Kidney (tissue), 14 donors: ENCODE data around the gene FRMD6. TPM values are rescaled to one million over a fixed set of nuclear protein-coding genes. Genes with fewer than 3 reads are reported as not detected.

Experiments
- DNase-seq, 5 donors: peaks; one replicate each; pipeline ENCODE4 v3.0.0-alpha.2; 2013 to 2020
- FAIRE-seq: peaks from 2 replicates; lab custom pipeline; 2012; peaks lifted over from hg19 to GRCh38; lab: Jason Lieb, UNC
- H3K27ac ChIP-seq, 2 donors: one replicate each; pipeline ENCODE4 v1.7.0; 2013; ENCODE audit warnings: low read depth in 2 of 2, low read length in 2 of 2, inconsistent platforms in 1 of 2
- H3K27me3 ChIP-seq: one replicate; pipeline ENCODE4 v1.7.1; 2013; ENCODE audit warnings: low read length, inconsistent platforms; ENCODE audit not compliant: control insufficient read depth, insufficient read depth
- H3K36me3 ChIP-seq, 3 donors: one replicate each; pipeline versions ENCODE4 v1.7.0 to v1.7.1; 2013; ENCODE audit warnings: low read length in 3 of 3, control low read depth in 1 of 3, inconsistent platforms in 1 of 3; ENCODE audit not compliant: insufficient read depth in 3 of 3, control insufficient read depth in 2 of 3
- H3K4me1 ChIP-seq, 3 donors: one replicate each; pipeline versions ENCODE4 v1.7.0 to v1.7.1; 2013; ENCODE audit warnings: low read length in 3 of 3, inconsistent platforms in 1 of 3, low read depth in 1 of 3; ENCODE audit not compliant: control insufficient read depth in 2 of 3, insufficient read depth in 2 of 3
- H3K4me3 ChIP-seq, 3 donors: one replicate each; pipeline versions ENCODE4 v1.7.0 to v1.8.1; 2013; ENCODE audit warnings: low read length in 3 of 3, control low read depth in 1 of 3, inconsistent platforms in 1 of 3
- H3K9ac ChIP-seq, 3 donors: one replicate each; pipeline versions ENCODE4 v1.7.0 to v1.7.1; 2013; ENCODE audit warnings: low read length in 3 of 3, control low read depth in 1 of 3, inconsistent platforms in 1 of 3
- H3K9me3 ChIP-seq, 3 donors: one replicate each; pipeline versions ENCODE4 v1.7.0 to v1.7.1; 2013; ENCODE audit warnings: low read length in 3 of 3, control low read depth in 1 of 3, inconsistent platforms in 1 of 3; ENCODE audit not compliant: control insufficient read depth in 2 of 3, insufficient read depth in 1 of 3
- CTCF ChIP-seq: IDR thresholded peaks from 3 replicates; pipeline ENCODE4 v1.5.1; 2012; ENCODE audit warnings: mild to moderate bottlenecking, moderate library complexity, borderline replicate concordance; ENCODE audit not compliant: insufficient read depth; ENCODE audit errors: extremely low read depth
- intact Hi-C: fragments of 100-400 bp; cut with DNase I; formaldehyde crosslinking; loops from one replicate; pipeline ENCODE4 v1.11.1; 2022
- polyA plus RNA-seq: library from polyadenylated mRNA; stranded (reverse); fragments of 350-450 nt; fragmentation: Illumina TruSeq; extraction: RNeasy Lipid Tissue Mini Kit (QIAGEN cat#74804); gene quantifications from one replicate; pipeline ENCODE4 v1.2.3, GENCODE V29; 2014; ENCODE audit warnings: low read depth, low replicate concordance; ENCODE audit not compliant: insufficient read depth
- total RNA-seq: library from RNA; stranded (reverse); fragmentation: NEBNext Ultra II Directional; extraction: Animal tissue kit (Norgen Biotek cat#: 25700); gene quantifications from one replicate; pipeline ENCODE4 v1.2.1, GENCODE V29; 2021
- donor health status: control.
- donor health status: control.
- donor health status: control.
- donor health status: control.
- donor health status: control.
- donor health status: DM: yes; HTN: yes; CAD: no.
- donor health status: Normal renal cell carcinoma (clear cell type).

The FRMD6 gene
- total and polyA plus RNA-seq, 2 donors from 2014 or later, result 2.4 to 16.5 TPM

DNA sequence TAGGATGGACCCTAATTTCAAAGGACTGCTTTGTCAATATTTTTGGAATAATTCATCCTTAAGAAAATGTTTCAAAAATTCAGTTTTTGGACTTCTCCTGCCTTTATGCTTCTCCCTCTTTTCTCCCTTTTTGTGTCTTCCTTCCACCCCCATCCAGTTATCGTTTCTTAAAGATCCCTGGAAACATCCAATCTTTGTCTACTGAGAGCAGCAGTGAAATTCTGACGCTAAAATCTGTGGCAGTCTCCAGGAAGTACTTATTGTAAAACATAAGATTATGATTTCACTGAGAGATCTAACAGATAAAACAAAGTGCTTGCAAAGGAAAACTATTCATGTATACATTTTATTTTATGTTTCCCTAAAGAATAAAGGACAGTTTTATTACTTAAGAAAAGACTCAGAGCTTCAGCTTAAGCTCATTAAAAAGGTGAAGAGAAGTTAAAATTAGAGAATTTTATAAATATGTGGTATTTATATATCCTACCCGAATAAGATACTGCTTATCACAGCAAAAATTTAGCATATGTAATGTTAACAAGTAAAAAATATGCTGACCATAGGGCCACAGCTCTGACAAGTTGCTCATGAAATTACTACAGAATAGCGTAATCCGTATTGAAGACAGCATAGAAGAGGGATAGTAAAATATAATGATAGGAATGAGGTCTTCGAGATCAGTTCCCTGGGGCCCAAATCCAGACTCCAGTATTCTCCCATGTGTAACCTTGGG is 6.9 kb downstream of the FRMD6 start:
- no peak for TF ChIP-seq CTCF
- no peaks in the 10 kb centered on the region for H3K36me3 ChIP-seq
- intact Hi-C loops, result no loop called here
- H3K9me3 ChIP-seq, result no peaks in the 10 kb centered on the region
- H3K4me3 ChIP-seq, result no peak overlapping the region
- H3K4me1 ChIP-seq, result no peaks in the 10 kb centered on the region
- FAIRE-seq (no peak), DNase-seq (no peak)
- no peak overlapping the region for H3K9ac ChIP-seq
- no peaks in the 10 kb centered on the region for H3K27me3 ChIP-seq
- H3K27ac ChIP-seq, result no peak overlapping the region

- intact Hi-C loops, result no loop called here
- H3K4me3 ChIP-seq, result no peak overlapping the region
Measured at GRCh38 chr14:51660741-51661140, 9.0 kb downstream of the FRMD6 start.

DNA sequence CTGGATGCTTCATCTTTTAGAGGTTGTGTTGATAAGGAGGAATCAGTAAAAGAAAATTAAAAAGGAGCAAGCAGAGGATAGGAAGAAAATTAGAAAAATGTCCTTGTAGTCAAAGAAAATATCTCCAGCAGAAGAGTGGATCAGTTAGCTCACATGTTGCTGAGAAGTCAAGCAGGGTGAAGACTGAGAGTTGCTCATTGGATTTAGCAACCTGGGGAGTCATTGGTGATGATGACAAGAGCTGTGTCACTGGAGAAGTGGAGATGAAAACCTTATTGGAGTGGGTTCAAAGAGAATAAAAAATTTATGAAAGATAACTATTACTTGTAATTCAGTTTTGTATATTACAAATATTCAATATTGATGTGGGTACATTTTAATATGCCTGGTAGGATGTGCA is 9.8 kb downstream of the FRMD6 start:
- Histone ChIP-seq H3K27ac (no peak overlapping the region), H3K4me3 (no peak overlapping the region), H3K9me3 (no peaks in the 10 kb centered on the region), H3K36me3 (no peaks in the 10 kb centered on the region), H3K27me3 (no peaks in the 10 kb centered on the region), H3K4me1 (no peaks in the 10 kb centered on the region), H3K9ac (no peak overlapping the region)
- intact Hi-C loops, result no loop called here
- no peak for TF ChIP-seq CTCF
- DNase-seq (no peak), FAIRE-seq (no peak)

More at GRCh38 chr14:51660741-51661140, 9.0 kb downstream of the FRMD6 start:
- H3K36me3 ChIP-seq, result no peaks in the 10 kb centered on the region
- no peaks in the 10 kb centered on the region for H3K27me3 ChIP-seq
- no peaks in the 10 kb centered on the region for H3K4me1 ChIP-seq
- H3K9me3 ChIP-seq, result no peaks in the 10 kb centered on the region
- no peak for TF ChIP-seq CTCF
- no peak for DNase-seq
- H3K27ac ChIP-seq, result no peak overlapping the region
- no peak for FAIRE-seq
- no peak overlapping the region for H3K9ac ChIP-seq
